ENCODE measurements around the gene MADD. TPM values are rescaled to one million over a fixed set of nuclear protein-coding genes. Genes with fewer than 3 reads are reported as not detected.

MADD gene
- total RNA-seq, 2 experiments from 2014 or later = 55.7 to 61.2 TPM

- no peak for TF ChIP-seq CTCF (IDR thresholded peaks at IDR 0.05)
- POLR2A ChIA-PET = interaction anchor here (0.8 to 1.5 kb wide), 2 partner anchors 9 to 25 kb away, joined by 3 to 6 read pairs; no protein-coding TSS in a partner anchor
- Mint-ChIP-seq H3K27me3 (no peaks in the 10 kb centered on the region), H3K9me3 (no peaks in the 10 kb centered on the region), H3K27ac (no peak overlapping the region), H3K4me1 (ENCODE audit: low read depth) (no peaks in the 10 kb centered on the region), H3K36me3 (ENCODE audit: low read depth) (peaks cover 46% of the 10 kb centered on the region), H3K4me3 (no peak overlapping the region)
- DNase-seq (no peak), ATAC-seq (no peak)
- intact Hi-C loops (cut with micrococcal nuclease) = no loop called here
- CTCF ChIA-PET = no interaction called here
Measured at GRCh38 chr11:47289856-47290255, 19.9 kb downstream of the MADD start.

GRCh38 chr11:47295385-47295784 is 25.5 kb downstream of the MADD start:
- POLR2A ChIA-PET = no interaction called here
- Mint-ChIP-seq H3K27me3 (no peaks in the 10 kb centered on the region), H3K4me3 (no peak overlapping the region), H3K9me3 (peaks cover 1% of the 10 kb centered on the region), H3K36me3 (ENCODE audit: low read depth) (peaks cover 46% of the 10 kb centered on the region), H3K4me1 (ENCODE audit: low read depth) (no peaks in the 10 kb centered on the region), H3K27ac (no peak overlapping the region)
- CTCF ChIA-PET = no interaction called here
- intact Hi-C loops (cut with micrococcal nuclease) = no loop called here
- no peak for ATAC-seq
- DNase-seq = no peak
- TF ChIP-seq CTCF (IDR thresholded peaks at IDR 0.05) = no peak

GRCh38 chr11:47296045-47296444 is 26.1 kb downstream of the MADD start:
- intact Hi-C loops (cut with micrococcal nuclease) = no loop called here
- no peak for TF ChIP-seq CTCF (IDR thresholded peaks at IDR 0.05)
- Mint-ChIP-seq H3K27ac (no peak overlapping the region), H3K27me3 (no peaks in the 10 kb centered on the region), H3K4me1 (ENCODE audit: low read depth) (no peaks in the 10 kb centered on the region), H3K9me3 (peaks cover 2% of the 10 kb centered on the region), H3K4me3 (no peak overlapping the region), H3K36me3 (ENCODE audit: low read depth) (peaks cover 49% of the 10 kb centered on the region)
- ChIA-PET POLR2A (no interaction called here), CTCF (no interaction called here)
- DNase-seq = no peak
- no peak for ATAC-seq

- CTCF ChIA-PET = interaction anchor here (1.1 kb wide), 1 partner anchor 75 kb away, joined by 3 read pairs; no protein-coding TSS in a partner anchor
Measured at GRCh38 chr11:47299078-47299477, 29.1 kb downstream of the MADD start.

GRCh38 chr11:47302853-47303252 is 32.9 kb downstream of the MADD start:
- CTCF ChIA-PET = no interaction called here
- Mint-ChIP-seq H3K27me3 (no peaks in the 10 kb centered on the region), H3K36me3 (ENCODE audit: low read depth) (peaks cover 66% of the 10 kb centered on the region), H3K4me1 (ENCODE audit: low read depth) (peaks cover 6% of the 10 kb centered on the region), H3K27ac (peak overlapping the region; percentile 61), H3K4me3 (no peak overlapping the region), H3K9me3 (peaks cover 8% of the 10 kb centered on the region)
- no peak for TF ChIP-seq CTCF (IDR thresholded peaks at IDR 0.05)
- ATAC-seq = no peak
- POLR2A ChIA-PET = no interaction called here
- no peak for DNase-seq
- intact Hi-C loops (cut with micrococcal nuclease) = no loop called here

More at GRCh38 chr11:47299078-47299477, 29.1 kb downstream of the MADD start:
- Mint-ChIP-seq H3K4me1 (ENCODE audit: low read depth) (peaks cover 6% of the 10 kb centered on the region), H3K36me3 (ENCODE audit: low read depth) (peaks cover 72% of the 10 kb centered on the region), H3K9me3 (peaks cover 8% of the 10 kb centered on the region), H3K4me3 (no peak overlapping the region), H3K27me3 (no peaks in the 10 kb centered on the region), H3K27ac (no peak overlapping the region)
- ATAC-seq (no peak), DNase-seq (no peak)
- no peak for TF ChIP-seq CTCF (IDR thresholded peaks at IDR 0.05)
- intact Hi-C loops (cut with micrococcal nuclease) = no loop called here
- POLR2A ChIA-PET = interaction anchor here (1.2 to 2.0 kb wide), 2 partner anchors 10 to 24 kb away, joined by 3 to 6 read pairs; no protein-coding TSS in a partner anchor

All from activated CD8-positive, alpha-beta T cell treated with anti-CD3 and anti-CD28 coated beads for 36 hours (primary cell).